IMR-90 (cell line): Measurements from ENCODE around the gene PYROXD2. TPM values are rescaled to one million over a fixed set of nuclear protein-coding genes. Genes with fewer than 3 reads are reported as not detected.

Source experiments
- ATAC-seq: fragments of 200-7000 bp; cut with Tn5 transposase; 2 replicates; pipeline ENCODE4 v1.9.1; 2020; ENCODE audit warnings: low read depth, mild to moderate bottlenecking, moderate library complexity
- BruUV-seq: library from RNA; stranded (reverse); fragments of 400-500 nt; replicated peaks from 2 replicates; lab custom pipeline; 2021; lab: Mats Ljungman, UMichigan
- CTCF ChIA-PET: fragments of 300-600 bp; formaldehyde crosslinking; extraction: SDS; loops from one replicate; lab custom pipeline; 2021; ENCODE audit warnings: antibody characterized with exemption; lab: Yijun Ruan, JAX
- POLR2A ChIA-PET: fragments of 300-600 bp; sonication (Branson Sonifier 250); formaldehyde crosslinking; loops from one replicate; lab custom pipeline; 2022; ENCODE audit warnings: antibody characterized with exemption; ENCODE audit not compliant: unreplicated experiment; lab: Charles Lee
- DNase-seq: peaks from one replicate; pipeline ENCODE4 v3.0.0; 2013
- H2AFZ ChIP-seq: replicated peaks from 2 replicates; pipeline ENCODE3; 2013; ENCODE audit warnings: low read length, mild to moderate bottlenecking; ENCODE audit not compliant: poor library complexity
- H2AK5ac ChIP-seq: 2 replicates; pipeline ENCODE4 v1.6.1; 2013; ENCODE audit warnings: low read depth, low read length, inconsistent platforms
- H2AK9ac ChIP-seq: replicated peaks from 2 replicates; pipeline ENCODE3; 2013; ENCODE audit warnings: mild to moderate bottlenecking, low read depth, low read length, moderate library complexity; ENCODE audit not compliant: poor library complexity
- H2BK120ac ChIP-seq: 2 replicates; pipeline ENCODE4 v1.6.1; 2013; ENCODE audit warnings: low read depth, low read length, inconsistent platforms
- H2BK15ac ChIP-seq: 3 replicates; pipeline ENCODE4 v1.6.1; 2013; ENCODE audit warnings: low read depth, low read length, inconsistent platforms
- H2BK20ac ChIP-seq: 2 replicates; pipeline ENCODE4 v1.6.1; 2013; ENCODE audit warnings: low read depth, mild to moderate bottlenecking, inconsistent platforms, low read length, moderate library complexity
- H2BK5ac ChIP-seq: 2 replicates; pipeline ENCODE4 v1.6.1; 2013; ENCODE audit warnings: mild to moderate bottlenecking, low read depth, low read length, inconsistent platforms; ENCODE audit not compliant: poor library complexity, severe bottlenecking
- H3K14ac ChIP-seq: replicated peaks from 2 replicates; pipeline ENCODE4 v1.6.1; 2013; ENCODE audit warnings: low read depth, low read length, inconsistent platforms
- H3K18ac ChIP-seq: 2 replicates; pipeline ENCODE4 v1.6.1; 2013; ENCODE audit warnings: low read depth, low read length, control low read depth
- H3K23ac ChIP-seq: 2 replicates; pipeline ENCODE4 v1.6.1; 2013; ENCODE audit warnings: low read depth, low read length, inconsistent platforms
- H3K27ac ChIP-seq: 2 replicates; pipeline ENCODE4 v1.5.1; 2013; ENCODE audit warnings: mild to moderate bottlenecking, control low read depth, low read length; ENCODE audit not compliant: insufficient read depth
- H3K27me3 ChIP-seq: 2 replicates; pipeline ENCODE4 v1.6.1; 2013; ENCODE audit warnings: low read length; ENCODE audit not compliant: control insufficient read depth, insufficient read depth
- H3K36me3 ChIP-seq: 2 replicates; pipeline ENCODE4 v1.6.1; 2013; ENCODE audit warnings: low read length, mixed read lengths; ENCODE audit not compliant: control insufficient read depth, insufficient read depth
- H3K4ac ChIP-seq: 2 replicates; pipeline ENCODE4 v1.6.1; 2013; ENCODE audit warnings: low read depth, low read length, inconsistent platforms
- H3K4me1 ChIP-seq: 2 replicates; pipeline ENCODE4 v1.6.1; 2013; ENCODE audit warnings: low read length, mixed read lengths; ENCODE audit not compliant: control insufficient read depth, insufficient read depth
- H3K4me2 ChIP-seq: 2 replicates; pipeline ENCODE4 v1.6.1; 2013; ENCODE audit warnings: low read depth, mild to moderate bottlenecking, control low read depth, low read length, moderate library complexity
- H3K4me3 ChIP-seq: 2 replicates; pipeline ENCODE4 v1.5.1; 2013; ENCODE audit warnings: low read depth, mild to moderate bottlenecking, control low read depth, low read length, moderate library complexity; ENCODE audit not compliant: insufficient read depth
- H3K56ac ChIP-seq: 2 replicates; pipeline ENCODE4 v1.6.1; 2013; ENCODE audit warnings: low read length, inconsistent platforms; ENCODE audit not compliant: insufficient read depth; ENCODE audit errors: extremely low read depth
- H3K79me1 ChIP-seq, 2 experiments: 2 replicates each; pipeline ENCODE4 v1.6.1; 2013; ENCODE audit warnings: low read length in 2 of 2, inconsistent platforms in 1 of 2, low read depth in 1 of 2
- H3K9ac ChIP-seq: 2 replicates; pipeline ENCODE4 v1.6.1; 2013; ENCODE audit warnings: low read depth, low read length, control low read depth
- H3K9me1 ChIP-seq: 2 replicates; pipeline ENCODE4 v1.6.1; 2013; ENCODE audit warnings: low read length, inconsistent platforms; ENCODE audit not compliant: insufficient read depth
- H3K9me3 ChIP-seq: 2 replicates; pipeline ENCODE4 v1.6.1; 2013; ENCODE audit warnings: low read length; ENCODE audit not compliant: control insufficient read depth, insufficient read depth
- H4K20me1 ChIP-seq: 2 replicates; pipeline ENCODE4 v1.6.1; 2013; ENCODE audit warnings: low read length, inconsistent platforms; ENCODE audit not compliant: insufficient read depth
- H4K5ac ChIP-seq: 2 replicates; pipeline ENCODE4 v1.6.1; 2013; ENCODE audit warnings: mild to moderate bottlenecking, low read depth, low read length, control low read depth
- H4K8ac ChIP-seq, 2 experiments: 2 replicates each; pipeline ENCODE4 v1.6.1; 2013; ENCODE audit warnings: low read depth in 2 of 2, low read length in 2 of 2, control low read depth in 1 of 2, inconsistent platforms in 1 of 2
- H4K91ac ChIP-seq: 2 replicates; pipeline ENCODE4 v1.6.1; 2013; ENCODE audit warnings: low read depth, low read length, inconsistent platforms; ENCODE audit not compliant: insufficient read depth
- BHLHE40 ChIP-seq: fragments of 150-350 bp; IDR thresholded peaks from 2 replicates; pipeline ENCODE4 v1.6.1; 2016; ENCODE audit warnings: mild to moderate bottlenecking, low read depth, low read length
- CEBPB ChIP-seq: IDR thresholded peaks from 2 replicates; pipeline ENCODE4 v1.6.1; 2012; ENCODE audit warnings: low read depth, low read length, improper control_type of control experiment
- ELK1 ChIP-seq: fragments of 150-350 bp; IDR thresholded peaks from 2 replicates; pipeline ENCODE4 v1.6.1; 2016; ENCODE audit warnings: low read depth, mild to moderate bottlenecking, low read length, moderate library complexity, borderline replicate concordance
- FOS ChIP-seq: fragments of 150-350 bp; IDR thresholded peaks from 2 replicates; pipeline ENCODE4 v1.6.1; 2016; ENCODE audit warnings: low read depth, low read length
- RAD21 ChIP-seq: IDR thresholded peaks from 2 replicates; pipeline ENCODE4 v1.6.1; 2012; ENCODE audit warnings: low read length, improper control_type of control experiment
- RFX5 ChIP-seq: IDR thresholded peaks from 2 replicates; pipeline ENCODE4 v1.8.0; 2012; ENCODE audit warnings: low read depth, mild to moderate bottlenecking, low read length, moderate library complexity
- SMC3 ChIP-seq: fragments of 150-350 bp; IDR thresholded peaks from 2 replicates; pipeline ENCODE4 v1.6.1; 2016; ENCODE audit warnings: low read depth, mild to moderate bottlenecking, antibody characterized with exemption, low read length, moderate library complexity
- WGBS, 2 experiments: methylation state at CpG; one replicate each; pipeline versions ENCODE4 v1.1.5 to v1.1.7; 2013; ENCODE audit warnings: missing lambda C conversion rate in 2 of 2; ENCODE audit not compliant: insufficient read length in 1 of 2; ENCODE audit errors: extremely low coverage in 2 of 2; 5-methylcytosine and 5-hydroxymethylcytosine counted together
- dilution Hi-C: fragments of 300-500 bp; cut with HindIII; formaldehyde crosslinking; loops from one replicate; pipeline ENCODE4 v1.14.3; 2018; ENCODE audit warnings: low sequenced_read_pairs; ENCODE audit not compliant: unreplicated experiment
- in situ Hi-C: fragments of 300-500 bp; cut with MboI; formaldehyde crosslinking; loops from 3 replicates; pipeline ENCODE4 v1.14.3; 2019; ENCODE audit warnings: low sequenced_read_pairs, inconsistent platforms, mixed read lengths
- intact Hi-C: fragments of 100-400 bp; cut with micrococcal nuclease; formaldehyde crosslinking; loops from 2 replicates; pipeline ENCODE4 v1.10.0; 2022
- polyA plus RNA-seq, 3 experiments: library from polyadenylated mRNA; depleted of rRNA; stranded (reverse); fragments of >200 nt; gene quantifications; 2 replicates each; pipeline ENCODE4 v1.2.3, GENCODE V29; 2012; ENCODE audit warnings: low replicate concordance in 1 of 3
- total RNA-seq: library from RNA; depleted of rRNA; stranded (reverse); fragments of >200 nt; gene quantifications from 2 replicates; pipeline ENCODE4 v1.2.3, GENCODE V29; 2012
- TF ChIP-seq, protein P1 (sequence below): conservative IDR thresholded peaks from 2 replicates; pipeline ENCODE4 v1.5.1; 2012; ENCODE audit warnings: mild to moderate bottlenecking, low read depth, low read length, improper control_type of control experiment

PYROXD2 gene
- total and polyA plus RNA-seq, 2 of the 4 experiments (the other 2 are of a cell fraction) = 6.5 to 16.3 TPM

DNA sequence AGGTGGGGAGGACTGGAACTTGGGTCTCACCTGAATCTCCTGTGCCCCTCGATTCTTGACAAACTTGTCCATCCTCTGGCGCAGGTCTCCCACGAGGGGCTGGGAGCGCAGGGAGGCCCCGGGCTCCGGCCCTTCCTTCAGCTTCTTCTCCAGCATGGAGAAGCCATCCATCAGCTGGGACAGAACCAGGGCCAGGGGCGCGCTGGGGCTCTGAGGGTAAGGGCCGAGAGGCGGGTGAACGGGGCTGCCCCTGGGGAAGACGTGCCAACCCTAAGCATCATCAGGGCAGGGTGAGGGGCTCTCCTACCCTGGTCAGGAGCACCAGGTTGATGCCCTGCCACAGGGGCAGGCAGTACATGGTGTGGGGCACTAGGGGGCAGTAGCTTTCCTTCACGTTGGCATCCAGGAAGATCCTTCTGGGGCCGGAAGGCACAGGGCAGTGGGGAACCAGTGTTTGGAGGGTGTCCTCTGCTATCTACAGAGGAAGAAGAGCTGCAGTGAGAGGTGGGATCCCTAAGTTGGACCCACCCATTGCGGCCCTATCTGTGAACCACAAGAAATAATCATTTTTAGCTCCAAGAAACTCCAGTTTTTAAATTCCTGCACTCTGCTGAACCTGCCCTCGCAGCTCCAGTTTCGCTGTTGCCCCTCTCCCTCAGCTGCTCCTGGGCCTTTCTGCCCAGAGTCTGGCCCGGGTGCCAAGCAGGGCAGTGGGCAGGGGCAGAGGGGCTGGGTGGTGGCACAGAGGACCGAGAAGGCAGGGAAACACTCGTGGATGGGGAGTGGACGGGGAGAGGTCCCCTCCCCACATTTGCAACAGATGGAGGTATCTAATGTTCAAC lies 10.8 kb upstream of the PYROXD2 start:
- no peak overlapping the region for H2AK5ac ChIP-seq
- ATAC-seq = peak; percentile 87
- H4K91ac ChIP-seq = no peak overlapping the region
- H3K18ac ChIP-seq = no peak overlapping the region
- no peak overlapping the region for H2BK5ac ChIP-seq
- H2AK9ac ChIP-seq = no peak overlapping the region
- H2AFZ ChIP-seq = peak overlapping the region; percentile 73
- H3K4me3 ChIP-seq = no peak overlapping the region
- H3K4me1 ChIP-seq = no peaks in the 10 kb centered on the region
- H2BK120ac ChIP-seq = no peak overlapping the region
- no peak overlapping the region for H2BK15ac ChIP-seq
- DNase-seq = peak; percentile 26
- POLR2A ChIA-PET = interaction anchor here (0.7 kb wide), 1 partner anchor 13 kb away, joined by 3 read pairs; no protein-coding TSS in a partner anchor
- H2BK20ac ChIP-seq = no peak overlapping the region
- H3K14ac ChIP-seq = no peak overlapping the region
- WGBS, 2 experiments = 60% methylated on average over 3 of the region's 21 CpGs; no CpG with 5 or more reads in 1 of the 2 experiments
- no peaks in the 10 kb centered on the region for H3K79me1 ChIP-seq
- H3K4me2 ChIP-seq = no peak overlapping the region
- no peaks in the 10 kb centered on the region for H3K27me3 ChIP-seq
- dilution Hi-C loops (no loop called here), in situ Hi-C loops (no loop called here), intact Hi-C loops (no loop called here)
- peaks cover 37% of the 10 kb centered on the region for H3K36me3 ChIP-seq
- TF ChIP-seq SMC3 = peak; percentile 38
- no peak for TF ChIP-seq RFX5
- TF ChIP-seq, protein P1, sequence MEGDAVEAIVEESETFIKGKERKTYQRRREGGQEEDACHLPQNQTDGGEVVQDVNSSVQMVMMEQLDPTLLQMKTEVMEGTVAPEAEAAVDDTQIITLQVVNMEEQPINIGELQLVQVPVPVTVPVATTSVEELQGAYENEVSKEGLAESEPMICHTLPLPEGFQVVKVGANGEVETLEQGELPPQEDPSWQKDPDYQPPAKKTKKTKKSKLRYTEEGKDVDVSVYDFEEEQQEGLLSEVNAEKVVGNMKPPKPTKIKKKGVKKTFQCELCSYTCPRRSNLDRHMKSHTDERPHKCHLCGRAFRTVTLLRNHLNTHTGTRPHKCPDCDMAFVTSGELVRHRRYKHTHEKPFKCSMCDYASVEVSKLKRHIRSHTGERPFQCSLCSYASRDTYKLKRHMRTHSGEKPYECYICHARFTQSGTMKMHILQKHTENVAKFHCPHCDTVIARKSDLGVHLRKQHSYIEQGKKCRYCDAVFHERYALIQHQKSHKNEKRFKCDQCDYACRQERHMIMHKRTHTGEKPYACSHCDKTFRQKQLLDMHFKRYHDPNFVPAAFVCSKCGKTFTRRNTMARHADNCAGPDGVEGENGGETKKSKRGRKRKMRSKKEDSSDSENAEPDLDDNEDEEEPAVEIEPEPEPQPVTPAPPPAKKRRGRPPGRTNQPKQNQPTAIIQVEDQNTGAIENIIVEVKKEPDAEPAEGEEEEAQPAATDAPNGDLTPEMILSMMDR = peak; percentile 58
- TF ChIP-seq BHLHE40 = no peak
- peak; percentile 53 for TF ChIP-seq RAD21
- no peak for TF ChIP-seq FOS
- TF ChIP-seq ELK1 = no peak
- TF ChIP-seq CEBPB = no peak
- no peak overlapping the region for H3K4ac ChIP-seq
- H3K9me1 ChIP-seq = no peaks in the 10 kb centered on the region
- CTCF ChIA-PET = interaction anchor here (0.5 to 1.2 kb wide), 7 partner anchors 9 to 688 kb away, joined by 3 to 7 read pairs (median 3); no protein-coding TSS in a partner anchor
- no peak overlapping the region for H3K56ac ChIP-seq
- H4K8ac ChIP-seq = no peak overlapping the region
- no peak overlapping the region for H3K23ac ChIP-seq
- BruUV-seq = no TSS peak
- H3K27ac ChIP-seq = no peak overlapping the region
- no peak overlapping the region for H3K9ac ChIP-seq
- H4K20me1 ChIP-seq = no peaks in the 10 kb centered on the region
- no peaks in the 10 kb centered on the region for H3K9me3 ChIP-seq
- no peak overlapping the region for H4K5ac ChIP-seq
